ENCODE results near the gene PSMG3. TPM values are rescaled to one million over a fixed set of nuclear protein-coding genes. Genes with fewer than 3 reads are reported as not detected.

Gene PSMG3
- total RNA-seq, 4 donors from 2014 or later, result 38.2 to 73.2 (median 60.7) TPM

- no peak overlapping the region for H3K4me3 ChIP-seq (ENCODE audit: low read depth, poor library complexity, severe bottlenecking)
- TF ChIP-seq CTCF (IDR thresholded peaks at IDR 0.05) (no peak), POLR2A (IDR thresholded peaks at IDR 0.05) (no peak)
- DNase-seq (ENCODE audit: low spot score in 2 of 2), result peak in 1 of 2 donors; percentile 86
- 86 to 88% methylated on average over 26 to 27 of the region's 30 CpGs for WGBS, 2 donors
- intact Hi-C loops (cut with DNase I; ENCODE audit: low total_unique reads), result no loop called here
Measured at GRCh38 chr7:1534330-1535099, 35.3 kb downstream of the PSMG3 start.

- whole genome bisulfite sequencing, 2 donors, result 50 to 53% methylated on average over 20 to 21 of the region's 24 CpGs
- TF ChIP-seq CTCF (IDR thresholded peaks at IDR 0.05) (no peak), POLR2A (IDR thresholded peaks at IDR 0.05) (no peak)
- intact Hi-C loops (cut with DNase I; ENCODE audit: low total_unique reads), result no loop called here
- peak in 1 of 2 donors; percentile 92 for DNase-seq (ENCODE audit: low spot score in 2 of 2)
- no peak overlapping the region for H3K4me3 ChIP-seq (ENCODE audit: low read depth, poor library complexity, severe bottlenecking)
Measured at GRCh38 chr7:1533547-1534329, 36.1 kb downstream of the PSMG3 start.

GRCh38 chr7:1533255-1533546 is 36.6 kb downstream of the PSMG3 start:
- intact Hi-C loops (cut with DNase I; ENCODE audit: low total_unique reads), result no loop called here
- 16 to 18% methylated on average over 9 of the region's 9 CpGs for WGBS, 2 donors
- TF ChIP-seq POLR2A (IDR thresholded peaks at IDR 0.05), result no peak
- no peak for TF ChIP-seq CTCF (IDR thresholded peaks at IDR 0.05)
- H3K4me3 ChIP-seq (ENCODE audit: low read depth, poor library complexity, severe bottlenecking), result no peak overlapping the region
- no peak for DNase-seq (ENCODE audit: low spot score in 2 of 2)

- peak; percentile 89 to 96 for DNase-seq (ENCODE audit: low spot score in 2 of 2)
- intact Hi-C loops (cut with DNase I; ENCODE audit: low total_unique reads), result no loop called here
- WGBS, 2 donors, result 3 to 4% methylated on average over 32 to 35 of the region's 36 CpGs
- peak overlapping the region; percentile 54 for H3K4me3 ChIP-seq (ENCODE audit: low read depth, poor library complexity, severe bottlenecking)
- TF ChIP-seq CTCF (IDR thresholded peaks at IDR 0.05), result no peak
- no peak for TF ChIP-seq POLR2A (IDR thresholded peaks at IDR 0.05)
Measured at GRCh38 chr7:1532456-1533254, 37.2 kb downstream of the PSMG3 start.

- peak in 1 of 2 donors; percentile 88 for DNase-seq (ENCODE audit: low spot score in 2 of 2)
- 17 to 18% methylated on average over 10 of the region's 10 CpGs for WGBS, 2 donors
- intact Hi-C loops (cut with DNase I; ENCODE audit: low total_unique reads), result no loop called here
- peak overlapping the region; percentile 54 for H3K4me3 ChIP-seq (ENCODE audit: low read depth, poor library complexity, severe bottlenecking)
- no peak for TF ChIP-seq CTCF (IDR thresholded peaks at IDR 0.05)
- TF ChIP-seq POLR2A (IDR thresholded peaks at IDR 0.05), result no peak
Measured at GRCh38 chr7:1531979-1532455, 37.8 kb downstream of the PSMG3 start.
